Activated CD8-positive, alpha-beta memory T cell treated with anti-CD3 and anti-CD28 coated beads, Interleukin-2, amount 50 U/mL, for 24 hours (primary cell): ENCODE measurements around the gene CSNK1D.

Experiments used
- DNase-seq: peaks from one replicate; pipeline ENCODE4 v3.0.0-alpha.2; 2020; ENCODE audit errors: extremely low read depth

CSNK1D gene

GRCh38 chr17:82273327-82274133, at the start of gene CSNK1D:
TSS of gene CSNK1D (minus strand) at chr17:82273700. CDS start at chr17:82273381, 319 bp downstream.
- DNase-seq, result peak; percentile 75

DNA sequence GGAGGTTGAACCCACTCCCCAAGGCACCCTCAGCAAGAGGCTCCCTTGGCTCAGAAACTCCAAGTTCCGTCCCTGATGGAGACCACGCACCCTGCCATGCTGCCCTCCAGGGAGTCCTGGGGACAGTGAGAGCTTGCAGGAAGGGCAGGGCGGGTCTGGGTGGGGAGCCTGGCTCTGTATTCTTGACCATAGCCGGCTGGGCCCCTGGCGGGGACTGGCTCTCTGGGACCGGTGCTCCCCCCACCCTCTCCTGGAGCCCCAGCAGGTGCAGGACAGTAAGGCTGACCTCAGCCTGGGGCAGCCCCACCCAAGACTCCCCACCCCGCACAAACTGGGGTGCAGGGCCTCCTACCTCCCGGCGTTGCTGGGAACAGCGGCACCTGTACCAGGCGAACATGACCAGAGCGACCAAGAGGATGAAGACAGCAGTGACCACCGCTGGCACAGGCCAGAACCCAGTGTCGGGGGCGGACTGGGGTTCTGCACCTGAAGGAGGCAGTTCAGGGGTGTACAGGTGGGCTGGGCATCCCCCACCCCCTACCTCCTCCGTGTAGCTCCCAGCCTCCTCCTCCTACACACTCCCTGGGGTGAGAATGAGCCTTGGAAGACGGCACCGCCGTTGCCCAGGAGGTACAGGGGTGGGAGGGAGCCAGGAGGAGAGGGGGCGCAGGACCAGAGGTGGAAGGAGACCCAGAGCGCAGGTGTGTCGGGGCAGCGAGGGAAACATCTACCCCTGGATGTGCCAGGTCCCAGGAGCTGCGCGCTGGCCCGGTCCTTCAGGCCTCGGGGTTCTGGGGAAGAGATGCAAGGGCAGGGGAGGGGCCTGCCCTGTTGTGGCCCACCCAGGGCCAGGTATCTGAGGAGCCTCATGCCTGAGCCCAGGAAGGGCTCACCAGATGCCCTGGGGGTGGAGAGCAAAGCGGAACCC, 49.3 kb upstream of the CSNK1D start:
- no peak for DNase-seq

- no peak for DNase-seq
These were observed 48.5 kb upstream of the CSNK1D start for GRCh38 chr17:82321947-82322466.

GRCh38 chr17:82320956-82321927, 47.7 kb upstream of the CSNK1D start:
- DNase-seq, result peak; percentile 50

- DNase-seq, result no peak
These were observed 46.8 kb upstream of the CSNK1D start for GRCh38 chr17:82320140-82320840.

GRCh38 chr17:82319619-82320062, 46.1 kb upstream of the CSNK1D start:
- DNase-seq, result no peak

- DNase-seq, result no peak
These were observed 45.5 kb upstream of the CSNK1D start for GRCh38 chr17:82318772-82319606.

DNA sequence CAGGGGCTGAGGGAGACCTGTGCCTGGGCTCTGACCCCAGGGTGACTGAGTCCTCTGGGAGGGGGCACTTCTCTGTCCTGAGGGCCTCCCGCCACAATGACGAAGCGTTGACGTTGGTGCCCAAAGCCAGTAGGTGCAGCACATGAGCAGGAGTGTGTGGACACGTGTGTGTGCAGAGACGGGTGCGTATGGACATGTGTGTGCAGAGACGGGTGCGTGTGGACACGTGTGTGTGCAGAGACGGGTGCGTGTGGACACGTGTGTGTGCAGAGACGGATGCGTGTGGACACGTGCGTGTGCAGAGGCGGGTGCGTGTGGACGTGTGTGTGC, 44.6 kb upstream of the CSNK1D start:
- DNase-seq, result no peak

GRCh38 chr17:82317394-82318168, 44.1 kb upstream of the CSNK1D start, which contains the start of gene CD7:
TSS of gene CD7 (minus strand) at chr17:82317608. CDS start at chr17:82317495, 113 bp downstream.
- DNase-seq, result peak; percentile 40

GRCh38 chr17:82316651-82317393, 43.3 kb upstream of the CSNK1D start:
- no peak for DNase-seq

GRCh38 chr17:82315703-82316358, 42.3 kb upstream of the CSNK1D start:
- DNase-seq, result no peak

DNA sequence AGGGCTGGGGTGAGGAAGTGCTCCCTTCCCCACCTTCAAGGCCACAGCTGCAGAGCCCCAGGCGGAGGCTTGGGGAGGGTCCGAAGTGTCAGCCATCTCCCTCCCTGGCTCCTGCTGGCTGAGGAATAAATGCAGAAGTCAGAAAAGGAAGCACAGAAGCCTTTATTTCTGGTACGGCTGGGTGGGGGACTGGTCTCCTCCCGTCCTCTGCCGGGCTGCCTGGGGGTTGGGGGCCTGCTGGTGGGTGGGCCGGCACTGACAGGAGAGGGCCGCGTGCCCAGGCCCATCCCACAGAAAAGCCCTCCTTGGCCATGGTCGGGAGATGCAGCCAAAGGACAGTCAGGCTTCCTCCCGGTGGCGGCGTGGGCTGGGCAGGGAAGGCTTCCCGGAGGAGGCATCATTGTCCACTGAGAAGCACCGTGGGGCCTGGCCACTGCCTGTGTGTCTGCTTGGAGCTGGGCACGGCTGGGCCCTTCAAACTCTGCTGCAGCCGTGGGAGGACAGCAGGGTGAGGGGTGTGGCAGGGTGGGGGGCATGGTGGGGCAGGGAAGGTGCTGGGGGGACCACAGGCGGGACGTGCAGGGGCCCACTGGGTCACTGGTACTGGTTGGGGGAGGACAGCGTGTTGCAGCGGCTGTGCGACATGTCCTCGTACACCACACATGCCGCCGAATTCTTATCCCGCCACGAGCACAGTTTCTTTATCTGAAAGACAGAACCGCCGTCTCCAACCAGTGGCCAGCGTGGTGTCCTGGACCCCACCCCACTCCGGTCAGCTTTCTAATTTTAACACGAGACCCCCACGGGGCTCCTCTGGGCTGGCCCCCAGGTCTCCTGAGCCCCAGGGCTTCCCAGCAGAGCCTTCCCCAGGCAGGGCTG, 41.5 kb upstream of the CSNK1D start:
- DNase-seq, result no peak

GRCh38 chr17:82314012-82314726, 40.7 kb upstream of the CSNK1D start:
- DNase-seq, result no peak

GRCh38 chr17:82313195-82314011, 39.9 kb upstream of the CSNK1D start:
- no peak for DNase-seq

- DNase-seq, result no peak
These were observed 38.5 kb upstream of the CSNK1D start for GRCh38 chr17:82311971-82312370.
